ENCODE results near the gene GABRA5.

The GABRA5 gene

GRCh38 chr15:26899658-26900057 is 32.8 kb downstream of the GABRA5 start:
- no peak for DNase-seq (ENCODE audit: low read depth)
- no peak for TF ChIP-seq CTCF (conservative IDR thresholded peaks at IDR 0.05; ENCODE audit: control insufficient read depth, insufficient read depth, low read depth, low read length)
- no peak overlapping the region for H3K4me3 ChIP-seq (ENCODE audit: control insufficient read depth, low read depth, low read length)

GRCh38 chr15:26901041-26901440 is 34.2 kb downstream of the GABRA5 start:
- TF ChIP-seq CTCF (conservative IDR thresholded peaks at IDR 0.05; ENCODE audit: control insufficient read depth, insufficient read depth, low read depth, low read length), result no peak
- no peak overlapping the region for H3K4me3 ChIP-seq (ENCODE audit: control insufficient read depth, low read depth, low read length)
- no peak for DNase-seq (ENCODE audit: low read depth)

- no peak for DNase-seq (ENCODE audit: low read depth)
- H3K4me3 ChIP-seq (ENCODE audit: control insufficient read depth, low read depth, low read length), result no peak overlapping the region
Observed at GRCh38 chr15:26910715-26911114, 43.9 kb downstream of the GABRA5 start.

GRCh38 chr15:26921433-26921832 is 54.6 kb downstream of the GABRA5 start:
- no peak overlapping the region for H3K4me3 ChIP-seq (ENCODE audit: control insufficient read depth, low read depth, low read length)
- no peak for DNase-seq (ENCODE audit: low read depth)
- TF ChIP-seq CTCF (conservative IDR thresholded peaks at IDR 0.05; ENCODE audit: control insufficient read depth, insufficient read depth, low read depth, low read length), result no peak

More at GRCh38 chr15:26910715-26911114, 43.9 kb downstream of the GABRA5 start:
- no peak for TF ChIP-seq CTCF (conservative IDR thresholded peaks at IDR 0.05; ENCODE audit: control insufficient read depth, insufficient read depth, low read depth, low read length)

GRCh38 chr15:26926081-26926480 is 59.2 kb downstream of the GABRA5 start:
- no peak for TF ChIP-seq CTCF (conservative IDR thresholded peaks at IDR 0.05; ENCODE audit: control insufficient read depth, insufficient read depth, low read depth, low read length)
- DNase-seq (ENCODE audit: low read depth), result no peak
- H3K4me3 ChIP-seq (ENCODE audit: control insufficient read depth, low read depth, low read length), result no peak overlapping the region

- TF ChIP-seq CTCF (conservative IDR thresholded peaks at IDR 0.05; ENCODE audit: control insufficient read depth, insufficient read depth, low read depth, low read length), result no peak
- DNase-seq (ENCODE audit: low read depth), result no peak
- no peak overlapping the region for H3K4me3 ChIP-seq (ENCODE audit: control insufficient read depth, low read depth, low read length)
Observed at GRCh38 chr15:26928051-26928450, 61.2 kb downstream of the GABRA5 start.

- no peak for TF ChIP-seq CTCF (conservative IDR thresholded peaks at IDR 0.05; ENCODE audit: control insufficient read depth, insufficient read depth, low read depth, low read length)
- H3K4me3 ChIP-seq (ENCODE audit: control insufficient read depth, low read depth, low read length), result no peak overlapping the region
- DNase-seq (ENCODE audit: low read depth), result no peak
Observed at GRCh38 chr15:26929588-26929987, 62.7 kb downstream of the GABRA5 start.

Data from fibroblast of mammary gland (primary cell).